Stimulated activated CD8-positive, alpha-beta memory T cell treated with anti-CD3 and anti-CD28 coated beads, Interleukin-12 subunit alpha, Interleukin-12 subunit beta, amount 100 ng/mL, for 4 hours (primary cell): ENCODE results near the gene FKTN.

Source experiments
- DNase-seq: peaks from one replicate; pipeline ENCODE4 v3.0.0-alpha.2; 2020; ENCODE audit warnings: low read depth

FKTN gene

DNA sequence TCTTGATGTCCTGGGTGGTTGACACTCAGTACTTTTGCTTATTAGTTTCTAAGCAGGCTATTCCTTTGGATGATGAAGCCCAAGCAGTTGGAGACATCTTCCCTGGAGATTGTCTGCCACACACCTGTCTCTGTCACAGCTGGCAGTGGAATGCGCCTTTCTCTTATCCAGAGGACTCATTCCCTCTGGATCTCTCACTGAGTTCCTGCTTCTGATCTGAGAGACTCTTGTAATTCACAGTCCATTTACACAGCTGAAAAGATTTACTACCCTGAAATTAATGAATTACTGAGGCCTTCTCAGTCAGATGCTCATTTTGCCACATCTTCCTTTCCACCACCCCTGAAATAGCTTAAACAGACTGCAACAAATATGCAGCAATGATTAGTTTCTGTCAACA, 120.2 kb downstream of the FKTN start:
- no peak for DNase-seq

DNA sequence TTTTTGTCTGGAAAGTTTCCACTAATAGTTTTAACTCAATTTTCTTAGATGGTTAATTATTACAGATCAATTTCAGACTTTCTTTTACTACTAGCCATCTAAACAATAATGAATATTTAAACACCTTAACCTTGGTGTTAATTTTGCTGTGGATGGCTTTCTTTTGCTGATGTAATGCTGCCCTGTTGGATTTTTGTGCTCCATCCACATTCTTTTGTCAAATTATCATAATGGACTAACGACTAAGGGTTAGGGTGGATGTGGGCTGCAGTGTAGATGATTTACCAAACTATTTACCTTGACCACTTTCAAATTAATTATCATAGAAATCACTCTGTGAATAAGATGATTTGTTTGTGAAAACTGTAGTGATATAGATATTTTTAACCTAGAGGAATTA, 120.8 kb downstream of the FKTN start:
- DNase-seq, result no peak

DNA sequence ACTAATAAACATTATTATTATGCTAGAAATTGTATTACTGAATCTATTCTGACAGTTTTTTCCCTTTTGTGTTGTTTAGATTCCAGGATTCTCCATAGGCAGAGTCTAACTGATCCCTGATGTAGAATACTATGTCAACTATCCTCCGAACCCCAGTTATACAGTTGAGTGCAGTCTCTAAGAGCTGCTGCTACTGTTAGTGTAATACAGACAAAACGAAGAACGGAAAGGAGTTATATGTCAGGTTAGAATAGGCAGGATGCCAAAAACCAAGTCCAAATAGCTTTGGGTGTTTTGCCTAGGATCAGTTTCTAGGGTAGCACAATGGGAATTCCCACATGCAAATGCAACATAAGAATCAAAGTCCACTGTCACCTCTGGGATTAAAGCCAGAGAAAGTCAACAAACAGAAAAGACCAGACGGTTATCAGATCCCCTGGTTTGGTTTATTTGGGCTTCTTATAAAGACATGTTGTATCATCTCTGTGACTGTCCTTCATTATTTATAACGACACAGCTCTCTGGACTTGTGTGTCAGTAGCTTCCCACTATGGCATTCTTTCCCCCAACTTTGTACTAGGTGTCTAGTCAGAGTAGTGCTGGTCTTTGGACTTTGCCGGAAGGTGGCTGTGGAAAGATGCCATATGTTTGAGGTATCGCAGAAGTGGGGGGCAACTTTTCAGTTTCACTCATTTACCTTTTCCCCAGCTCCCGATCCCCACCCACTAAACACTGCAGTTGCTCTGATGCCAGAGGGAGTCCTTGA, 121.5 kb downstream of the FKTN start:
- no peak for DNase-seq

DNA sequence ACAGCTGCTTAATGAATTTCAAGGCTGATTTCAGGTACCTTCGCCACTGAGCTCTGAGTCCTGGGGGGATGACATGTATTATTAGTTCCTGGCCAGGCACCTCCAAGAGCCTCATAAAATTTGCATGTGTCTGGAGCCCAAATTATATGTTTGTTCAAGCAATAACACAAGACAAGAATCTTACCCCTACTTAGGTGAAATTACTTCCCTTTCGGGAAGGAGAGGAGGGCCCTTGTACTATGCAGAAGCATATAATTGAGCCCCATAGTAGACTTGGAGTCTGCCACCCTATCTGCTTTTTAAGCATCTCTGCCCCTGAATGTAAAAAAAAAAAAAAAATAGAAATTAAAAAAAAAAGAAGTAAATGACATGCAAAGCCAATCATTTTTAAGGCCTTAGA, 123.4 kb downstream of the FKTN start:
- DNase-seq, result no peak

DNA sequence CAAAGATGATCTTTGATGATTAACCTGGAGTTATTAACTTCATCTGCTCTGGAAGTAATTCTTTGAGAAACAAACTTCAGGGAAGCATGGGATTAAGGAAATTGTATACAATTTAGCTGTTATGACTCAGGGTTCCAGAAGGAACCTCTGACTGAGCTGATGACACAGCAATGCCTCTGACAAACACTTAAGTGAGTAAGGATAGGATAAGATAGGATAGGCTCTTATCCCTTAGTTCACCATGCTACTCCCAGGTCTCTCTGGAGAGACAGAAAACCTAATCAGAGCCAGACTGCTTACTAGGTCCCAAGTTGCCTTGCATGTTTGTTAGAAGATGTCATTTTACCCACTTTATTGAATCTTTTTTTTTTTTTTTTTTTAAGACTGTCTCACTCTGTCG, 123.8 kb downstream of the FKTN start:
- DNase-seq, result no peak

DNA sequence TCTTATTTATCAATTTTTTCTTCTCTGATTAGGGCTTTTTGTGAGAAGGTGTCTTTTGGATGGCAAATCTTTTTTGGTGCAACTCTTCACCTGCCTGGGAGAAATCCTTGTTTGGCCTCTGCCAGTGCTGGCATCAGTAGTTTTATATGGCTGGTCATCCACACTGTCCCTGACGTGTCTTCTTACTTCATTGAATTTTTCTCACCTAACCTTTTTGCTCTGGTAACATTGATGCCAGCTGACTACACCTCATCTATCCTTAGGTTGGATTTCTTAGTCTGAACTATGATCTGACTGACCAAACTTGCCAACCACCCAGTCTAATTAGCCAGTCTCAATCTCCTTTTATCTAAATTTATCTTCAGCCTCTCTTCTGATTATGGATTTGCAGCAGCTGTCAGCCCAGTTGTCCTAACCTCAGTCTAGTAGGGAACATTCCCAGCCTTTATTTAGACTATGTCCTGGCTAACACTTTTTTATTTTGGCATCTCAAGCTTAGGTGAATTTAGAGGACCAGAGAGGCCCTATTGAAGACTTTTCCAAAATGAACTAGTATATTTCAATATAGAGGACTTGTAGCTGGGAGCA, 125.9 kb downstream of the FKTN start:
- no peak for DNase-seq

DNA sequence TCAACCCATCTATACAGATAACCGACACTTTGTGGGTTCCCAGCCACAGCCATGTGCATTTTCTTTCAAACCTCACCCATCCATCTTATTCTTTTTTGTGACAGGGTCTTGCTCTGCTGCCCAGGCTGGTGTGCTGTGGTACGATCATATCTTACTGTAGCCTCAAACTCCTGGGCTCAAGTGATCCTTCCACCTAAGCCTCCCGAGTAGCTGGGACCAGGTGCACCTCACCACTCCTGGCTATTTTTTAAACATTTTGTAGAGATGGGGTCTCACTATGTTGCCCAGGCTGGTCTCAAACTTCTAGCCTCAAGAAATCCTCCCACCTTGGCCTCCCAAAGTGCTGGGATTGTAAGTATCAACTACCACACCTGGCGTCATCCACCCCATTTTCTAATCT, 129.0 kb downstream of the FKTN start:
- DNase-seq, result no peak
